ENCODE data around the gene RFX8.
A peak's percentile ranks its signal among the peaks of the same experiment; 100 is the strongest.
"Not testable (repeated sequence)": the region's sequence is repeated elsewhere in the genome, so short reads cannot be mapped to it uniquely, and the experiment has no call there.

The RFX8 gene

GRCh38 chr2:101474731-101475384 lies at the start of gene RFX8:
Gene RFX8, minus strand, starts transcription at chr2:101475112. Its CDS starts 8,264 bp downstream, at chr2:101466848.
- peak; percentile 29 for DNase-seq

- no peak for DNase-seq
Measured at GRCh38 chr2:101521487-101521886, 46.6 kb upstream of the RFX8 start.

- DNase-seq: no peak
Measured at GRCh38 chr2:101520246-101520645, 45.3 kb upstream of the RFX8 start.

GRCh38 chr2:101518578-101519492 lies 43.9 kb upstream of the RFX8 start:
- DNase-seq: no peak

GRCh38 chr2:101517758-101518271 lies 42.9 kb upstream of the RFX8 start:
- no peak for DNase-seq

GRCh38 chr2:101516823-101517690 lies 42.1 kb upstream of the RFX8 start:
- no peak for DNase-seq

GRCh38 chr2:101516349-101516748 lies 41.4 kb upstream of the RFX8 start:
- DNase-seq: no peak

- no peak for DNase-seq
Measured at GRCh38 chr2:101515477-101515876, 40.6 kb upstream of the RFX8 start.

- no peak for DNase-seq
Measured at GRCh38 chr2:101512993-101513392, 38.1 kb upstream of the RFX8 start.

- no peak for DNase-seq
Measured at GRCh38 chr2:101511381-101511780, 36.5 kb upstream of the RFX8 start.

GRCh38 chr2:101509499-101510284 lies 34.8 kb upstream of the RFX8 start:
- no peak for DNase-seq

- no peak for DNase-seq
Measured at GRCh38 chr2:101508636-101509035, 33.7 kb upstream of the RFX8 start.

GRCh38 chr2:101505276-101505675 lies 30.4 kb upstream of the RFX8 start:
- not testable (repeated sequence) for DNase-seq

- not testable (repeated sequence) for DNase-seq
Measured at GRCh38 chr2:101504744-101505143, 29.8 kb upstream of the RFX8 start.

GRCh38 chr2:101502095-101502494 lies 27.2 kb upstream of the RFX8 start:
- no peak for DNase-seq

- DNase-seq: no peak
Measured at GRCh38 chr2:101501443-101501842, 26.5 kb upstream of the RFX8 start.

GRCh38 chr2:101500860-101501259 lies 25.9 kb upstream of the RFX8 start:
- no peak for DNase-seq

GRCh38 chr2:101500180-101500579 lies 25.3 kb upstream of the RFX8 start:
- no peak for DNase-seq

- DNase-seq: no peak
Measured at GRCh38 chr2:101496279-101496678, 21.4 kb upstream of the RFX8 start.

- DNase-seq: no peak
Measured at GRCh38 chr2:101492936-101493473, 18.1 kb upstream of the RFX8 start.

- no peak for DNase-seq
Measured at GRCh38 chr2:101486994-101487393, 12.1 kb upstream of the RFX8 start.

GRCh38 chr2:101486258-101486701 lies 11.4 kb upstream of the RFX8 start:
- DNase-seq: no peak

Measured in stimulated activated CD4-positive, alpha-beta T cell treated with anti-CD3 and anti-CD28 coated beads, Interleukin-12 subunit alpha, Interleukin-12 subunit beta, amount 100 ng/mL, for 4 hours (primary cell).